GM23338 (cell line): ENCODE results near the gene RAP2A. TPM values are rescaled to one million over a fixed set of nuclear protein-coding genes. Genes with fewer than 3 reads are reported as not detected.

Experiments
- ATAC-seq: fragments of 200-7000 bp; cut with Tn5 transposase; 3 replicates; pipeline ENCODE4 v1.9.1; 2020
- DNase-seq: peaks from one replicate; pipeline ENCODE4 v3.0.0-alpha.2; 2015; ENCODE audit warnings: low spot score
- H2AFZ ChIP-seq: fragments of 200-600 bp; sonication (generic); 2 replicates; pipeline ENCODE4 v1.8.0; 2016; ENCODE audit warnings: antibody characterized with exemption, mild to moderate bottlenecking, moderate library complexity
- H3F3A ChIP-seq: fragments of 200-600 bp; sonication (generic); replicated peaks from 2 replicates; pipeline ENCODE4 v1.8.0; 2017; ENCODE audit warnings: antibody characterized with exemption, mixed run types, low read depth
- H3K27ac ChIP-seq: fragments of 200-600 bp; sonication (generic); 2 replicates; pipeline ENCODE4 v1.6.1; 2016; ENCODE audit warnings: low read depth
- H3K27me3 ChIP-seq: fragments of 200-600 bp; sonication (generic); 2 replicates; pipeline ENCODE4 v1.8.0; 2016; ENCODE audit warnings: mild to moderate bottlenecking, mixed run types, moderate library complexity; ENCODE audit not compliant: insufficient read depth
- H3K36me3 ChIP-seq: fragments of 200-600 bp; sonication (generic); 2 replicates; pipeline ENCODE4 v1.8.0; 2016; ENCODE audit warnings: mild to moderate bottlenecking; ENCODE audit not compliant: insufficient read depth
- H3K4me1 ChIP-seq: fragments of 200-600 bp; sonication (generic); 2 replicates; pipeline ENCODE4 v1.8.0; 2016; ENCODE audit warnings: mild to moderate bottlenecking, moderate library complexity; ENCODE audit not compliant: insufficient read depth
- H3K4me2 ChIP-seq: fragments of 200-600 bp; sonication (generic); 2 replicates; pipeline ENCODE4 v1.7.1; 2017; ENCODE audit warnings: mixed run types
- H3K4me3 ChIP-seq: fragments of 200-600 bp; sonication (generic); 2 replicates; pipeline ENCODE4 v1.6.1; 2016; ENCODE audit warnings: mixed run types
- H3K79me2 ChIP-seq: fragments of 200-600 bp; sonication (generic); replicated peaks from 2 replicates; pipeline ENCODE4 v1.8.0; 2017; ENCODE audit warnings: mild to moderate bottlenecking; ENCODE audit not compliant: insufficient read depth
- H3K9me2 ChIP-seq: fragments of 200-600 bp; sonication (generic); 2 replicates; pipeline ENCODE4 v1.8.0; 2017; ENCODE audit not compliant: insufficient read depth
- H4K20me1 ChIP-seq: fragments of 200-600 bp; sonication (generic); replicated peaks from 2 replicates; pipeline ENCODE4 v1.8.0; 2017; ENCODE audit warnings: mild to moderate bottlenecking; ENCODE audit not compliant: insufficient read depth
- H3K27ac Mint-ChIP-seq: 2 replicates; pipeline ENCODE4 v1.8.0; 2020; ENCODE audit warnings: inconsistent platforms, mild to moderate bottlenecking, moderate library complexity, mixed read lengths
- H3K27me3 Mint-ChIP-seq: 3 replicates; pipeline ENCODE4 v1.8.0; 2022; ENCODE audit warnings: low read depth, mild to moderate bottlenecking, moderate library complexity, mixed read lengths, inconsistent platforms; ENCODE audit not compliant: insufficient read depth, poor library complexity
- H3K36me3 Mint-ChIP-seq: 3 replicates; pipeline ENCODE4 v1.8.0; 2021; ENCODE audit warnings: low read depth, mild to moderate bottlenecking, inconsistent platforms, moderate library complexity, mixed read lengths
- H3K4me1 Mint-ChIP-seq: 3 replicates; pipeline ENCODE4 v1.8.0; 2020; ENCODE audit warnings: mild to moderate bottlenecking, inconsistent platforms, mixed read lengths
- H3K4me3 Mint-ChIP-seq: 3 replicates; pipeline ENCODE4 v1.8.0; 2021; ENCODE audit warnings: moderate library complexity, mild to moderate bottlenecking, inconsistent platforms, mixed read lengths
- H3K9me3 Mint-ChIP-seq: 3 replicates; pipeline ENCODE4 v1.8.0; 2020; ENCODE audit warnings: moderate library complexity, mild to moderate bottlenecking, inconsistent platforms, mixed read lengths
- CREB1 ChIP-seq: fragments of 250-450 bp; sonication (Bioruptor Pico); IDR thresholded peaks from 2 replicates; pipeline ENCODE4 v1.5.0; 2020; ENCODE audit warnings: low read depth, mild to moderate bottlenecking, moderate library complexity
- EZH2phosphoT487 ChIP-seq: fragments of 200-600 bp; sonication (generic); IDR thresholded peaks from one replicate; pipeline ENCODE4 v1.8.1; 2018; ENCODE audit warnings: antibody characterized with exemption; ENCODE audit not compliant: unreplicated experiment
- NANOG ChIP-seq: IDR thresholded peaks from 2 replicates; pipeline ENCODE4 v1.6.1; 2016; ENCODE audit warnings: antibody characterized with exemption, borderline replicate concordance
- POLR2AphosphoS5 ChIP-seq: IDR thresholded peaks from 2 replicates; pipeline ENCODE4 v1.6.1; 2016; ENCODE audit warnings: antibody characterized with exemption, low read depth
- ZNF114 ChIP-seq: fragments of 250-450 bp; sonication (Bioruptor Pico); IDR thresholded peaks from 2 replicates; pipeline ENCODE4 v1.5.0; 2020; ENCODE audit warnings: mild to moderate bottlenecking, moderate library complexity
- polyA plus RNA-seq: library from polyadenylated mRNA; unstranded; fragments of >200 nt; fragmentation: Nextera tagmentation; extraction: Ambion mirVana; gene quantifications from 2 replicates; pipeline ENCODE4 v1.2.1, GENCODE V29; 2016
- total RNA-seq: library from RNA; depleted of rRNA; stranded (reverse); fragments of >200 nt; shearing (Covaris generic); gene quantifications from 2 replicates; pipeline ENCODE4 v1.2.3, GENCODE V29; 2014
- TF ChIP-seq, protein P1 (sequence below): IDR thresholded peaks from 2 replicates; pipeline ENCODE4 v1.6.1; 2016; ENCODE audit warnings: antibody characterized with exemption
- TF ChIP-seq, protein P2 (sequence below), 2 experiments: fragments of 200-600 bp in 1 of 2; sonication (generic) in 1 of 2; conservative IDR thresholded peaks; 2 replicates each; pipeline versions ENCODE4 v1.5.1 to v1.6.1; 2016 to 2017; ENCODE audit warnings: antibody characterized with exemption in 2 of 2, low read depth in 2 of 2, mild to moderate bottlenecking in 2 of 2, moderate library complexity in 1 of 2
- TF ChIP-seq, protein P3 (sequence below): fragments of 250-450 bp; sonication (Bioruptor Pico); IDR thresholded peaks from 2 replicates; pipeline ENCODE4 v1.5.0; 2020; ENCODE audit warnings: mild to moderate bottlenecking, moderate library complexity
- TF ChIP-seq, protein P4 (sequence below): IDR thresholded peaks from one replicate; pipeline ENCODE4 v1.6.1; 2018; ENCODE audit warnings: antibody characterized with exemption; ENCODE audit not compliant: unreplicated experiment

RAP2A gene
- total and polyA plus RNA-seq, 2 experiments from 2014 or later, result 10.4 to 35.3 TPM

DNA sequence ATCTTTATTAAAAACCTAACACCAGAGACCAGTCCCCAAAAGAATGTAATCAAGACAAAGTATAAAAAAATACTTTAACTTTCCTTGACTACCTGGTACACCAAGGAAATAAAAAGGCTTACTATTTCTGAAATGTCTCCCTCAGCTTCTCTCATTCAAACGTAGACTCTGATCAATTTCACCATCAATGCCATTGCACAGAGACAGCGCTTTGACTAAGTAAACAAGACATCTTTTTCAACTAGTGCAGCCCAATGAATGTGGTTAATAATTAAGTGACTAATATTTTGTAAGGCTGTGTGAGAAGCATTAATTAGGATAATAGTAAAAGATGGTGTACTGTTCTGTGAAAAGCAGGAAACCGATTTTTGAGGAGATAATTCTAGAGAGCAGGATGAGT is 7.3 kb upstream of the RAP2A start:
- peaks cover 16% of the 10 kb centered on the region for H3K4me1 Mint-ChIP-seq
- Histone ChIP-seq H2AFZ (no peak overlapping the region), H3K4me2 (no peak overlapping the region), H3K4me1 (peaks cover 26% of the 10 kb centered on the region), H3K36me3 (no peaks in the 10 kb centered on the region), H4K20me1 (no peaks in the 10 kb centered on the region), H3K27ac (no peak overlapping the region), H3K27me3 (no peaks in the 10 kb centered on the region), H3K9me2 (no peaks in the 10 kb centered on the region), H3K79me2 (no peaks in the 10 kb centered on the region), H3F3A (no peaks in the 10 kb centered on the region), H3K4me3 (no peak overlapping the region)
- H3K27ac Mint-ChIP-seq, result no peak overlapping the region
- H3K27me3 Mint-ChIP-seq, result no peaks in the 10 kb centered on the region
- no peaks in the 10 kb centered on the region for H3K9me3 Mint-ChIP-seq
- no peak overlapping the region for H3K4me3 Mint-ChIP-seq
- ATAC-seq (no peak), DNase-seq (no peak)
- no peaks in the 10 kb centered on the region; the same call in 2 of the 3 replicates for H3K36me3 Mint-ChIP-seq
- TF ChIP-seq NANOG (no peak), POLR2AphosphoS5 (no peak)

DNA sequence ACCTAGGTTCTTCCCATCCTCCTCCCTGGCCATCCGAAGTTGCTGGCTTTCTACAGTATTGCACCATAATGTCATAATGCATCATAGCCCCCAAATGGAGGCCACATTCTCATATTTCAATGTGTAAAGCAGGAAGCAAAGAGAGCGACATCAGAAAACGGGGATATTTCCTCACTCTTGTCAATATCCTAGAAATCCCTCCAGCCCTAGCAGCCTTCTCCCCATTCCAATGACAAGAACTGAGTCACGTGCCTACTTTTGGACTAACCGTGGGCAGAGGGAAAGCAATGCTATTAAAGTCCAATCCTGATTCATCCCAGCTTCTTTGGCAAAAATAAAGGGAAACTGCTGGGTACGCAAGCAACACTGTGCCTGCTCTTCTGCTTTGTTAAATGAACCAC is 4.3 kb upstream of the RAP2A start:
- peaks cover 26% of the 10 kb centered on the region for H3K4me1 ChIP-seq
- H3K36me3 ChIP-seq, result no peaks in the 10 kb centered on the region
- Mint-ChIP-seq H3K9me3 (0 out of 3 replicates have a peak, but pooled peaks cover 6% of the 10 kb centered on the region), H3K4me3 (no peak overlapping the region), H3K4me1 (peaks cover 19% of the 10 kb centered on the region), H3K36me3 (no peaks in the 10 kb centered on the region; the same call in 1 of the 3 replicates), H3K27ac (no peak overlapping the region), H3K27me3 (peaks cover 8% of the 10 kb centered on the region)
- H4K20me1 ChIP-seq, result no peaks in the 10 kb centered on the region
- H3K4me2 ChIP-seq, result no peak overlapping the region
- H3F3A ChIP-seq, result no peaks in the 10 kb centered on the region
- peaks cover 2% of the 10 kb centered on the region for H3K79me2 ChIP-seq
- H3K4me3 ChIP-seq, result no peak overlapping the region
- H3K27me3 ChIP-seq, result no peaks in the 10 kb centered on the region
- ATAC-seq (no peak), DNase-seq (no peak)
- no peak overlapping the region for H3K27ac ChIP-seq
- no peaks in the 10 kb centered on the region for H3K9me2 ChIP-seq
- H2AFZ ChIP-seq, result no peak overlapping the region
- TF ChIP-seq POLR2AphosphoS5 (no peak), EZH2phosphoT487 (no peak), NANOG (no peak), CREB1 (CRISPR knock-in tag) (no peak), ZNF114 (CRISPR knock-in tag) (no peak)
- TF ChIP-seq, protein P1, sequence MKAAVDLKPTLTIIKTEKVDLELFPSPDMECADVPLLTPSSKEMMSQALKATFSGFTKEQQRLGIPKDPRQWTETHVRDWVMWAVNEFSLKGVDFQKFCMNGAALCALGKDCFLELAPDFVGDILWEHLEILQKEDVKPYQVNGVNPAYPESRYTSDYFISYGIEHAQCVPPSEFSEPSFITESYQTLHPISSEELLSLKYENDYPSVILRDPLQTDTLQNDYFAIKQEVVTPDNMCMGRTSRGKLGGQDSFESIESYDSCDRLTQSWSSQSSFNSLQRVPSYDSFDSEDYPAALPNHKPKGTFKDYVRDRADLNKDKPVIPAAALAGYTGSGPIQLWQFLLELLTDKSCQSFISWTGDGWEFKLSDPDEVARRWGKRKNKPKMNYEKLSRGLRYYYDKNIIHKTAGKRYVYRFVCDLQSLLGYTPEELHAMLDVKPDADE, result no peak
- TF ChIP-seq, protein P2, sequence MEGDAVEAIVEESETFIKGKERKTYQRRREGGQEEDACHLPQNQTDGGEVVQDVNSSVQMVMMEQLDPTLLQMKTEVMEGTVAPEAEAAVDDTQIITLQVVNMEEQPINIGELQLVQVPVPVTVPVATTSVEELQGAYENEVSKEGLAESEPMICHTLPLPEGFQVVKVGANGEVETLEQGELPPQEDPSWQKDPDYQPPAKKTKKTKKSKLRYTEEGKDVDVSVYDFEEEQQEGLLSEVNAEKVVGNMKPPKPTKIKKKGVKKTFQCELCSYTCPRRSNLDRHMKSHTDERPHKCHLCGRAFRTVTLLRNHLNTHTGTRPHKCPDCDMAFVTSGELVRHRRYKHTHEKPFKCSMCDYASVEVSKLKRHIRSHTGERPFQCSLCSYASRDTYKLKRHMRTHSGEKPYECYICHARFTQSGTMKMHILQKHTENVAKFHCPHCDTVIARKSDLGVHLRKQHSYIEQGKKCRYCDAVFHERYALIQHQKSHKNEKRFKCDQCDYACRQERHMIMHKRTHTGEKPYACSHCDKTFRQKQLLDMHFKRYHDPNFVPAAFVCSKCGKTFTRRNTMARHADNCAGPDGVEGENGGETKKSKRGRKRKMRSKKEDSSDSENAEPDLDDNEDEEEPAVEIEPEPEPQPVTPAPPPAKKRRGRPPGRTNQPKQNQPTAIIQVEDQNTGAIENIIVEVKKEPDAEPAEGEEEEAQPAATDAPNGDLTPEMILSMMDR (conservative IDR thresholded peaks at IDR 0.05; ENCODE audit: low read depth in 2 of 2), result no peak
- TF ChIP-seq, protein P3, sequence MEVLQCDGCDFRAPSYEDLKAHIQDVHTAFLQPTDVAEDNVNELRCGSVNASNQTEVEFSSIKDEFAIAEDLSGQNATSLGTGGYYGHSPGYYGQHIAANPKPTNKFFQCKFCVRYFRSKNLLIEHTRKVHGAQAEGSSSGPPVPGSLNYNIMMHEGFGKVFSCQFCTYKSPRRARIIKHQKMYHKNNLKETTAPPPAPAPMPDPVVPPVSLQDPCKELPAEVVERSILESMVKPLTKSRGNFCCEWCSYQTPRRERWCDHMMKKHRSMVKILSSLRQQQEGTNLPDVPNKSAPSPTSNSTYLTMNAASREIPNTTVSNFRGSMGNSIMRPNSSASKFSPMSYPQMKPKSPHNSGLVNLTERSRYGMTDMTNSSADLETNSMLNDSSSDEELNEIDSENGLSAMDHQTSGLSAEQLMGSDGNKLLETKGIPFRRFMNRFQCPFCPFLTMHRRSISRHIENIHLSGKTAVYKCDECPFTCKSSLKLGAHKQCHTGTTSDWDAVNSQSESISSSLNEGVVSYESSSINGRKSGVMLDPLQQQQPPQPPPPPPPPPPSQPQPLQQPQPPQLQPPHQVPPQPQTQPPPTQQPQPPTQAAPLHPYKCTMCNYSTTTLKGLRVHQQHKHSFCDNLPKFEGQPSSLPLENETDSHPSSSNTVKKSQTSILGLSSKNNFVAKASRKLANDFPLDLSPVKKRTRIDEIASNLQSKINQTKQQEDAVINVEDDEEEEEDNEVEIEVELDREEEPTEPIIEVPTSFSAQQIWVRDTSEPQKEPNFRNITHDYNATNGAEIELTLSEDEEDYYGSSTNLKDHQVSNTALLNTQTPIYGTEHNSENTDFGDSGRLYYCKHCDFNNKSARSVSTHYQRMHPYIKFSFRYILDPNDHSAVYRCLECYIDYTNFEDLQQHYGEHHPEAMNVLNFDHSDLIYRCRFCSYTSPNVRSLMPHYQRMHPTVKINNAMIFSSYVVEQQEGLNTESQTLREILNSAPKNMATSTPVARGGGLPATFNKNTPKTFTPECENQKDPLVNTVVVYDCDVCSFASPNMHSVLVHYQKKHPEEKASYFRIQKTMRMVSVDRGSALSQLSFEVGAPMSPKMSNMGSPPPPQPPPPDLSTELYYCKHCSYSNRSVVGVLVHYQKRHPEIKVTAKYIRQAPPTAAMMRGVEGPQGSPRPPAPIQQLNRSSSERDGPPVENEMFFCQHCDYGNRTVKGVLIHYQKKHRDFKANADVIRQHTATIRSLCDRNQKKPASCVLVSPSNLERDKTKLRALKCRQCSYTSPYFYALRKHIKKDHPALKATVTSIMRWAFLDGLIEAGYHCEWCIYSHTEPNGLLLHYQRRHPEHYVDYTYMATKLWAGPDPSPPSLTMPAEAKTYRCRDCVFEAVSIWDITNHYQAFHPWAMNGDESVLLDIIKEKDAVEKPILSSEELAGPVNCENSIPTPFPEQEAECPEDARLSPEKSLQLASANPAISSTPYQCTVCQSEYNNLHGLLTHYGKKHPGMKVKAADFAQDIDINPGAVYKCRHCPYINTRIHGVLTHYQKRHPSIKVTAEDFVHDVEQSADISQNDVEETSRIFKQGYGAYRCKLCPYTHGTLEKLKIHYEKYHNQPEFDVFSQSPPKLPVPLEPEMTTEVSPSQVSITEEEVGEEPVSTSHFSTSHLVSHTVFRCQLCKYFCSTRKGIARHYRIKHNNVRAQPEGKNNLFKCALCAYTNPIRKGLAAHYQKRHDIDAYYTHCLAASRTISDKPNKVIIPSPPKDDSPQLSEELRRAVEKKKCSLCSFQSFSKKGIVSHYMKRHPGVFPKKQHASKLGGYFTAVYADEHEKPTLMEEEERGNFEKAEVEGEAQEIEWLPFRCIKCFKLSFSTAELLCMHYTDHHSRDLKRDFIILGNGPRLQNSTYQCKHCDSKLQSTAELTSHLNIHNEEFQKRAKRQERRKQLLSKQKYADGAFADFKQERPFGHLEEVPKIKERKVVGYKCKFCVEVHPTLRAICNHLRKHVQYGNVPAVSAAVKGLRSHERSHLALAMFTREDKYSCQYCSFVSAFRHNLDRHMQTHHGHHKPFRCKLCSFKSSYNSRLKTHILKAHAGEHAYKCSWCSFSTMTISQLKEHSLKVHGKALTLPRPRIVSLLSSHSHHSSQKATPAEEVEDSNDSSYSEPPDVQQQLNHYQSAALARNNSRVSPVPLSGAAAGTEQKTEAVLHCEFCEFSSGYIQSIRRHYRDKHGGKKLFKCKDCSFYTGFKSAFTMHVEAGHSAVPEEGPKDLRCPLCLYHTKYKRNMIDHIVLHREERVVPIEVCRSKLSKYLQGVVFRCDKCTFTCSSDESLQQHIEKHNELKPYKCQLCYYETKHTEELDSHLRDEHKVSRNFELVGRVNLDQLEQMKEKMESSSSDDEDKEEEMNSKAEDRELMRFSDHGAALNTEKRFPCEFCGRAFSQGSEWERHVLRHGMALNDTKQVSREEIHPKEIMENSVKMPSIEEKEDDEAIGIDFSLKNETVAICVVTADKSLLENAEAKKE (CRISPR knock-in tag), result no peak
- TF ChIP-seq, protein P4, sequence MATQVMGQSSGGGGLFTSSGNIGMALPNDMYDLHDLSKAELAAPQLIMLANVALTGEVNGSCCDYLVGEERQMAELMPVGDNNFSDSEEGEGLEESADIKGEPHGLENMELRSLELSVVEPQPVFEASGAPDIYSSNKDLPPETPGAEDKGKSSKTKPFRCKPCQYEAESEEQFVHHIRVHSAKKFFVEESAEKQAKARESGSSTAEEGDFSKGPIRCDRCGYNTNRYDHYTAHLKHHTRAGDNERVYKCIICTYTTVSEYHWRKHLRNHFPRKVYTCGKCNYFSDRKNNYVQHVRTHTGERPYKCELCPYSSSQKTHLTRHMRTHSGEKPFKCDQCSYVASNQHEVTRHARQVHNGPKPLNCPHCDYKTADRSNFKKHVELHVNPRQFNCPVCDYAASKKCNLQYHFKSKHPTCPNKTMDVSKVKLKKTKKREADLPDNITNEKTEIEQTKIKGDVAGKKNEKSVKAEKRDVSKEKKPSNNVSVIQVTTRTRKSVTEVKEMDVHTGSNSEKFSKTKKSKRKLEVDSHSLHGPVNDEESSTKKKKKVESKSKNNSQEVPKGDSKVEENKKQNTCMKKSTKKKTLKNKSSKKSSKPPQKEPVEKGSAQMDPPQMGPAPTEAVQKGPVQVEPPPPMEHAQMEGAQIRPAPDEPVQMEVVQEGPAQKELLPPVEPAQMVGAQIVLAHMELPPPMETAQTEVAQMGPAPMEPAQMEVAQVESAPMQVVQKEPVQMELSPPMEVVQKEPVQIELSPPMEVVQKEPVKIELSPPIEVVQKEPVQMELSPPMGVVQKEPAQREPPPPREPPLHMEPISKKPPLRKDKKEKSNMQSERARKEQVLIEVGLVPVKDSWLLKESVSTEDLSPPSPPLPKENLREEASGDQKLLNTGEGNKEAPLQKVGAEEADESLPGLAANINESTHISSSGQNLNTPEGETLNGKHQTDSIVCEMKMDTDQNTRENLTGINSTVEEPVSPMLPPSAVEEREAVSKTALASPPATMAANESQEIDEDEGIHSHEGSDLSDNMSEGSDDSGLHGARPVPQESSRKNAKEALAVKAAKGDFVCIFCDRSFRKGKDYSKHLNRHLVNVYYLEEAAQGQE, result no peak
